ENCODE data around the gene TBX15.

The TBX15 gene

DNA sequence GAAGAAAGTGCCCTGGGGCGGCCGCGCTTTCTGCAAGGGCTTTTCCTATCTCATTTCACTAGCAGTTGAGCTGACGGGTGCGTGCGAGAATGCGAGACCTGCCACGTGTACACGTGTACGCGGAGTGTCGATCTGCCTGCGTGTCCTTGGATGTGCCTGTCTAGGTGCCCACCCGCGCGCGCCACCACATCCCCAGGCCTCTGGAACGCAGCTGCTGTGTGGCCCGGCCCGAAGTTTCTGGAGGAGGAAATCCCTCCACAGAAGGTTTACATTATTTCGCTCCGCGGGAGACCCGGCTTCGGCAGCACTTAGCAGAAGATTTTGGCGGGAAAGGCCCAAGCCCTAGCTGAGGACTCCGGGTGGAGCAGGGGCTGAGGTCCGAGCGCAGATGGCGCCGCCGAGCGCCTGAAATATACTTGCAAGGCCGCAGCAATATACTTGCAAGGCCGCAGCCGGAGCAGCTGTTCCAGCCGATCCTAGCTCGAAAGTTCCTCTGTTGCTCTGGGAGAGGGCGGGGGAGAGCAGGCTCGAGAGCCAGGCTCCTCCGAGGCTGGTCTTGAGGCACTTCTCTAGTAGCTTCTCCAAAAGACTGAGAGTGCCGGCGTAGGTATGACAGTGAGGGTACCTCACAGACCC, 3.9 kb downstream of the TBX15 start:
- H3K4me2 ChIP-seq: no peak overlapping the region
- H3K4me1 ChIP-seq: peaks cover 0 to 3% (median 0%) of the 10 kb centered on the region in 10 experiments; a peak in 5 of 20 replicates
- H4K20me1 ChIP-seq: no peaks in the 10 kb centered on the region
- no peak for TF ChIP-seq Cebpa-rat (IDR thresholded peaks at IDR 0.05)
- peaks cover 68 to 79% (median 77%) of the 10 kb centered on the region in 11 experiments for H3K9me3 ChIP-seq (replicated peaks in 1 of 11)
- H3K9ac ChIP-seq: no peak overlapping the region
- no peak overlapping the region for H3K27ac ChIP-seq
- no peaks in the 10 kb centered on the region; a peak in 1 of 22 replicates for H3K36me3 ChIP-seq
- H3K4me3 ChIP-seq: no peak overlapping the region
- peaks cover 0 to 30% (median 6%) of the 10 kb centered on the region in 11 experiments; a peak in 8 of 22 replicates for H3K27me3 ChIP-seq

DNA sequence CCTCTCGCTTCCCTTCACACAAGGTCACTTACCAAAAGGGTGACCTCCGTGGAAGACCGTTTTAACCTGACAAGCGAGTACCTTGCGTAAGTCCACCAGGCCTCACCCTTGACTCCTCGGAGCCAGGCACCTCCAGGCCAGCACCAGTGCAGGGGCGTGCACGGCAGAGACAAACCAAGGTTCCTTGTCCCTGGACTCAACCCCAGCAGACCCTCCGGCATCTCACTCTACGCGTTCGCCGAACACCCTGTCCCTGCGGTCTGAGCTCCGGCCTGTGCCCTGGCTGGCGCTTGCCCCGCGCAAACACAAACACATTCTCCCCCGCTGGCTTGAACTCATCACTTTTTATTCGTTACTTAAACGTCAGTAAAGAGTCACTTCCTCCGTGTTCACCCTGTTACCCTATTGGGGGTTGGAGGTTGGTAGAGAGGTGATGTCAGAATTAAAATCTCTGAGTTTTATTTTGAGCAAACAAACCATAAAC, 4.5 kb downstream of the TBX15 start:
- no peak overlapping the region for H3K4me2 ChIP-seq
- no peaks in the 10 kb centered on the region for H4K20me1 ChIP-seq
- no peak overlapping the region for H3K27ac ChIP-seq
- no peak for TF ChIP-seq Cebpa-rat (IDR thresholded peaks at IDR 0.05)
- H3K4me1 ChIP-seq: no peaks in the 10 kb centered on the region
- H3K36me3 ChIP-seq: no peaks in the 10 kb centered on the region; a peak in 1 of 22 replicates
- no peak overlapping the region for H3K4me3 ChIP-seq
- peaks cover 64 to 73% (median 71%) of the 10 kb centered on the region in 11 experiments for H3K9me3 ChIP-seq (replicated peaks in 1 of 11)
- H3K9ac ChIP-seq: no peak overlapping the region
- peaks cover 0 to 30% (median 6%) of the 10 kb centered on the region in 11 experiments; a peak in 8 of 22 replicates for H3K27me3 ChIP-seq

DNA sequence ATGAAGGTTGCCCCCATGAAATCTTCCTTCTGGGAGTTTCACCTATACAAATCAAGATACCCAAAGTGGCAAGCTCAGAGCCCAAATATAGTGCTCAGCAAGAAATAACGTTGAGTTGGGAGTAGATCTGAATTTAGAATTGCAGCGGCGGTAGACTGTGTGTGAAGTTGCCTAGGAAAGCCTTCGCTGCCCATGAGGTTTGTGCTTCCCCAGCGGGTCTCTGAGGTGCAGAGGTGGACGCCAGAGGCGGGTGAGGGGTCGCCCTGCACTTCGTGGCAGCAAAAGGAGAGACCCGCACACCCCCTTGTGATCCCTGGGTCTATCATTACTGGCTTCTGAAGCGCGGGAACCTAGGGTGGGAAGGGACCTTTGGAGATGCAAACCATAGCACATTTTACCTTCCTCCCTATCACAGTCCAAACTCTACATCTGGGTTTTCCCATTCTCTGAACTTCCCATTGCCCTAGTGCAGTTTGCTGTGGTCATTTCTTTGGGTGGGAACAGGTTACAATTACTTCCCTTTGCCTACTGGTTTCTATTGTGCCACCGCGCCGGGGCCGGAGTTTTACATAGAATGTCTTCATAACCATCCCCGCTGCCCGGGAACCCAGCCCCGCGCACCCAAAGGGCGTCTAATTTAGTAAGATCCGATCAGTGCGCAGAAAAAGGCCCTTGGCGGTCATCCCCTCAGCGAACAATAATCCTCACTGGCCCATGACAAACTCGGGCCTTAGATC, 5.2 kb downstream of the TBX15 start:
- no peak for TF ChIP-seq Cebpa-rat (IDR thresholded peaks at IDR 0.05)
- H3K4me1 ChIP-seq: no peaks in the 10 kb centered on the region
- peaks cover 0 to 30% (median 6%) of the 10 kb centered on the region in 11 experiments; a peak in 8 of 22 replicates for H3K27me3 ChIP-seq
- no peaks in the 10 kb centered on the region for H4K20me1 ChIP-seq
- no peak overlapping the region for H3K9ac ChIP-seq
- H3K9me3 ChIP-seq (replicated peaks in 1 of 11): peaks cover 58 to 67% (median 65%) of the 10 kb centered on the region in 11 experiments
- H3K4me2 ChIP-seq: no peak overlapping the region
- H3K36me3 ChIP-seq: no peaks in the 10 kb centered on the region; a peak in 1 of 22 replicates
- no peak overlapping the region for H3K4me3 ChIP-seq
- H3K27ac ChIP-seq: no peak overlapping the region

DNA sequence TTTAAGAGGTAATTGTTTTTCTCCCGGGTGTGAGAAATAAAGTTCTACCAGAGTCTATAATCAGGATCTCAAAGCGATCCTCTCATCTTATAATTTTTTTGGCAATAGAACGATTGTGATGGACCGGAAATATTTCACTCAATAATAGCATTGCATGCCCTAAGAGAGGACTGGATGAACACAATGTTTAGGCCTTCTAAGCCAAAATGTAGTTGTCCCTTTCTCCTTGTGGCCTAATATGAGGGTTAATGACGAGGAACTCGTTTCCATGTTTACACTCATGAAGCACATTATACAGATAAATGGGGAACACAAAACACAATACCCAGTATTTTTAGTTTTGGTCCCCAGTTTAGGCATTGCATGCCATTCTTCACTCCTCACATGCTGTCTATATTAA, 5.9 kb downstream of the TBX15 start:
- H3K27ac ChIP-seq: no peak overlapping the region
- no peak for TF ChIP-seq Cebpa-rat (IDR thresholded peaks at IDR 0.05)
- H3K9me3 ChIP-seq (replicated peaks in 1 of 11): peaks cover 51 to 60% (median 58%) of the 10 kb centered on the region in 11 experiments
- no peaks in the 10 kb centered on the region for H3K4me1 ChIP-seq
- H4K20me1 ChIP-seq: no peaks in the 10 kb centered on the region
- no peaks in the 10 kb centered on the region; a peak in 1 of 22 replicates for H3K36me3 ChIP-seq
- H3K4me2 ChIP-seq: no peak overlapping the region
- peaks cover 0 to 25% (median 6%) of the 10 kb centered on the region in 11 experiments; a peak in 8 of 22 replicates for H3K27me3 ChIP-seq
- no peak overlapping the region for H3K9ac ChIP-seq
- no peak overlapping the region for H3K4me3 ChIP-seq

DNA sequence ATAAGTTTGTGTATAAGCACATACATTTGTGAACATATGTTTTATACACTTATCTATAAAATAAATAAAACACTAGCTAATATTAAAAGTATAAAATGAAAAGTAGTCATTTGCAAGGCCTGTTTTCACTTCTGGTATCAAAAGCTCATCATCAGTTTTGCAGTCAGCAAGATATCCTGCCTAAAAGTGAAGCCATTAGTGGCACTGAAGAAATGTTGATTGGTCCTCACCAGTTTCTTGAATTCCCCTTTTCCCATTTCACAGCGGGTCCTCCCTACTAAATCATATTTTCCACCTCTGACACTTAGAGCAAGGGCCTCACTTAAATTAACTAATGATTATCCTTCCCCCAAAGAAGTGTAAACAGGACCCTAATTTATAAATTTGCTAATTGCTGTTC, 6.7 kb downstream of the TBX15 start:
- H3K4me3 ChIP-seq: no peak overlapping the region
- no peak overlapping the region for H3K27ac ChIP-seq
- H3K36me3 ChIP-seq: no peaks in the 10 kb centered on the region; a peak in 1 of 22 replicates
- peaks cover 0 to 16% (median 6%) of the 10 kb centered on the region in 11 experiments; a peak in 8 of 22 replicates for H3K27me3 ChIP-seq
- H3K4me2 ChIP-seq: no peak overlapping the region
- no peaks in the 10 kb centered on the region for H4K20me1 ChIP-seq
- no peak for TF ChIP-seq Cebpa-rat (IDR thresholded peaks at IDR 0.05)
- no peak overlapping the region for H3K9ac ChIP-seq
- peaks cover 43 to 51% (median 49%) of the 10 kb centered on the region in 11 experiments for H3K9me3 ChIP-seq (replicated peaks in 1 of 11)
- H3K4me1 ChIP-seq: no peaks in the 10 kb centered on the region

DNA sequence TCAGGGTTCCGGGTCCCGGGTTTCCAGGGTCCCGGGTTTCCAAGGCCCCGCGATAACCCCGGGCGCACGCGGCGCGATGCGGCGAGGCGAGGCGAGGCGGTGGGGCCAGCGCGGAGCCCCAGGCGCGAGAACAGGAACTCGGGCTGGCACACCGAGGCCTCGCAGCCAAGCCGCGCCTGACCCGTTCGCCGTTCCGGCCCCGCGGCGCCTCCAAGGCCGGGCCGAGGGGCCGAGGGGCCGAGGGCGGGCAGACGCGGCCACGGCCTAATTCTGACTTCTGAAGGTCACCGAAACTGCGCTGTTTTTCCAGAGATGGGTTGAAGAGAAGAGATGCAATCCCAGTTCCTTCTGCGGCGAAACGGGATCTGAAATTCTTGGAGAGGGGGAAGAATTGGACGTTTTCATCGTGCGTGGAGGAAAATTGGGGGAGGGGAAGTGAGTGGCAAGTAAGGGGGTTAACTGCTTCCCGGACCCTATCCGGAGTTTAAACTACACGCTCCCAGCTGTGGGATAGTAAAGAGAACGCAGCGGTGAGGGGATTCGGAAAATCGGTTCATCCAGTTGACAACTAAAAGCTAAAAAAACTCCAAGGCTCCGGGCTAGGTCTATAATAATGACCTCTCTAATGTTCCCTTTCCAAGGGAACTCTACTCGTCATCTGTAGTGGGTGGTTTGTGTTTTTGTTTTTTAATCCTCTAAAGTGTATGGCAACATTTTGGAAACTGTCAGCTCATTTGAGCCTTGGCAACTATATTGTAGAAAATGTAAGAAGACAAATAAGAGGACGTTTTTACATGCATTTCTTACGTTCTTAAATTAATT, 8.2 kb downstream of the TBX15 start:
- H4K20me1 ChIP-seq: no peaks in the 10 kb centered on the region
- H3K9ac ChIP-seq: no peak overlapping the region
- H3K4me2 ChIP-seq: no peak overlapping the region
- H3K27me3 ChIP-seq: peaks cover 0 to 5% (median under 1%) of the 10 kb centered on the region in 11 experiments; a peak in 5 of 22 replicates
- H3K36me3 ChIP-seq: no peaks in the 10 kb centered on the region; a peak in 1 of 22 replicates
- H3K4me1 ChIP-seq: no peaks in the 10 kb centered on the region
- TF ChIP-seq Cebpa-rat (IDR thresholded peaks at IDR 0.05): no peak
- peaks cover 28 to 37% (median 35%) of the 10 kb centered on the region in 11 experiments for H3K9me3 ChIP-seq (replicated peaks in 1 of 11)
- no peak overlapping the region for H3K27ac ChIP-seq
- no peak overlapping the region for H3K4me3 ChIP-seq

DNA sequence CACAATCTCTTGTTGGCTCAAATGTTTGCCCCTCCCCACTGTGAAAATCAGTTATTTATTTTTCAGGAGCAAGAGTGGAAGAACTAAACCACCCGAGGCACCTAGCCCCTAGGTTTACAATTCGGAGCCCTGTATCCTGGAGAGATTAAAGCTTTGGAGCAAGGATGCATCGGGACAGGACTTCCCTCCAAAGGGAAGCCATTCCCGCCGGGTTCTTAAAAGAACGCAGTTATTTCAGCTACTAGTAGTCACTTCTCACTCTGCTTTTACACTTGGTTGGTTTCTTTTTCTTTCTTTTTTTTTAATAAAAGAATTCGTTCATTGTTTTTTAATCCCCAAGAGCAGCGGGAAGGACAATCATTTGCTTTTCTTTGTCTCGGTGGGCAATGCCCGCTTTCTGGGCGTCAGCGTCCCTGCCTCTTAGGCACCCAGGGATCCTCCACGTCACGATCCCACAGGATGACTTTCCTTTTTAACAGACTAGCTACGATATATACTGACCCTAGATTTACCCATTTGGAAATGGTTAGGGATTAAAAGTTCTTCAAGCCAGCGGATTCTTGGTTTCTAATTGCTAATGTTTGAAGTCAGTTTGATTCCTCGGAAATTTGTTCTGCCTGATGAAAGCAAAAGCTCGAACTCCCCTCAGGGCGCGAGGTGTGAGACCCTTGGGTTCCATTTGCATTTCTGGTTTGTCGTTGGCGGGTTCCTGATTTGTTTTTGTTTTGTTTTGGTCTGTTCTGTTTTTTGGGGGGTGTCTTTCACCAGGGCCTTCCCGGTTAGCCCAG, 9.0 kb downstream of the TBX15 start:
- Histone ChIP-seq H3K9me3 (replicated peaks in 1 of 11) (peaks cover 19 to 28% (median 26%) of the 10 kb centered on the region in 11 experiments), H3K36me3 (no peaks in the 10 kb centered on the region; a peak in 1 of 22 replicates), H3K27ac (no peak overlapping the region), H3K4me1 (no peaks in the 10 kb centered on the region), H4K20me1 (no peaks in the 10 kb centered on the region), H3K4me2 (no peak overlapping the region), H3K27me3 (no peaks in the 10 kb centered on the region), H3K4me3 (no peak overlapping the region), H3K9ac (no peak overlapping the region)
- no peak for TF ChIP-seq Cebpa-rat (IDR thresholded peaks at IDR 0.05)

DNA sequence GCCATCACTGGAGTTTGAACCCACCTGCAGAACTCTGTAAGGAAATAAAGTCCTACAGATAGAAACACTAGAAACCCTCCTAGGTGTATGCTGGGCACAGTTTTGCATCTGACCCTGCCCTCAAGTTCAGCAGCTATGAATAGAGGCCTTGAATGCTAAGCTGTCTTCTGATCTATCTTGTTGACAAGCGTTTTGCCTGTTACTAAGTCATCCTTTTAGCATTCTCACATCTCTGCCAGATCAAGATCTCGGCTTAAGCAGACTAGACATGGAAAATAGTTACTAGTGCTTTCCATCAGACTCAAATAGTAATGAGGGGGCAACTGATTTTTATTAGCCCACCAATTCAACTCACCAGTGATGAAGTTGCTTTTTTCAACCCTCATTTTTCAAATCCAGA, 10.5 kb downstream of the TBX15 start:
- H3K9me3 ChIP-seq (replicated peaks in 1 of 11): peaks cover 7 to 14% (median 11%) of the 10 kb centered on the region in 11 experiments
- H4K20me1 ChIP-seq: no peaks in the 10 kb centered on the region
- H3K9ac ChIP-seq: no peak overlapping the region
- H3K27ac ChIP-seq: no peak overlapping the region
- no peak for TF ChIP-seq Cebpa-rat (IDR thresholded peaks at IDR 0.05)
- no peaks in the 10 kb centered on the region for H3K4me1 ChIP-seq
- H3K4me3 ChIP-seq: no peak overlapping the region
- no peaks in the 10 kb centered on the region; a peak in 1 of 22 replicates for H3K36me3 ChIP-seq
- no peak overlapping the region for H3K4me2 ChIP-seq
- no peaks in the 10 kb centered on the region for H3K27me3 ChIP-seq

Measured in BLaER1 treated with 17β-estradiol and CSF1 and Interleukin-3, amounts not matched to agents 10 nM and 100 nM (cell line).